Astrocyte of the hippocampus (primary cell): ENCODE data around the gene FSIP1.

Source experiments
- DNase-seq: peaks from one replicate; pipeline ENCODE4 v3.0.0; 2011; ENCODE audit warnings: low read depth, low spot score

The FSIP1 gene

DNA sequence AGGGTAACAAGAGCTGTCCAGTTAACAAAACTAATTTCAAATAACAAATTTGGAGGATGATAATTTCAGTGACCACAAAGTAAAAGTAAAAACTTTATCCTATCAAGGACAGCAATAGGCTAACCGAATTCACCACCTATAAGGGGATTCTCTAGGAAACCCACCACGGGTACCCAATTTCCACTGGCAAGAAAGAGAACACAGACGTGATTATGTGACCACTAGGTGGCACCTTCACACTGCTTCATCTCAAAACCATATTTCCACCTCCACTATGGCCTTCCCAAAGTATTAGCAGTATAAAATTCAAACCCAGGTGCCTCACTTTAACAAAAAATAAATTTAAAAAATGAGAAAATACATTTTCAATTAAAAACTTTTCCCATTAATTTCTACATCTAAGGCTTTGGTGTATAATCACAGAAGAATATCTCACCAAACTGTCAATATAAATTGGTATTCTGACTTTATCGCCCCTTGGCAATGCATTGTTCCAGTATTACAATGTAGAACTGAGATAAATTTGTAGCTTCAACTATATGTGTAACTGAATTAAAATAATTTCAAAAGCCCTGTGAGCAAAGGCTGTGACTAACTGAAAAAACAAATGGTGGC lies 96.5 kb downstream of the FSIP1 start:
- DNase-seq: peak; percentile 81

DNA sequence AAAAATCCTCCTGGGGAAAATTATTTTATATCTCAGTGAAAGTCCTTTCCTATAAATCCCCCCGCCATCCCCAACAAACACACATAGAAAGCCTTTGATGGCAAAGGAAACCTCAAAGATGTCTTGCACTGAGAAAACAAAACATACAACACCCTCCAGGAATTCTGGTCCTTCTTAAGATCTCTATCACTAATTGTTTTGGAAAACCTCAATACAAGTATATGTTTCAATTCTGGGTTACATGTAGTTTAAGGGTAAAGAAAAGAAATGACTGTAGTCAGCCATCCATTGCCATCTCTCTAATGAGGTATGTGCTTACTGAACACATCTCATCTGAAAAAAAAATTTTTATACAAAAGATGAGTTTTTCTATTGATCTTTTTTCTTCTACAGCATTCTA lies 97.3 kb downstream of the FSIP1 start:
- DNase-seq: no peak

DNA sequence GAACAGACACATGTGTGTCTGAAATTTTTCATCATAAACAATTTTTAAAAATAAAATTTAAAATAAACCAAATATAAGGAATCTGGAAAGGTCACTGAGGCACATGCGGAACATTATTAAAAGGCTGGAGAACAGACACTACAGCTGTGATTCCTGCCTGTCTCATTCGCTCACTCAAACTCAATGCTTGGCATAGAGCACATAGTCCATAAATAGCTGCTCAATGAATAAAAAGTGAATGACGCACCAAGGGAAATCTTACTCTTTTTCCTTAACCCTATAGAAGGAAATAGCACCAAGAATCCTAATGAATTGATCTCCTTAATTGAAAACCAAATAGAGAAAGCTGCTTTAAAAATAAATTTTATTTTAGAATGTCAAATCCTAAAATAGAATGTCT lies 98.4 kb downstream of the FSIP1 start:
- DNase-seq: no peak

DNA sequence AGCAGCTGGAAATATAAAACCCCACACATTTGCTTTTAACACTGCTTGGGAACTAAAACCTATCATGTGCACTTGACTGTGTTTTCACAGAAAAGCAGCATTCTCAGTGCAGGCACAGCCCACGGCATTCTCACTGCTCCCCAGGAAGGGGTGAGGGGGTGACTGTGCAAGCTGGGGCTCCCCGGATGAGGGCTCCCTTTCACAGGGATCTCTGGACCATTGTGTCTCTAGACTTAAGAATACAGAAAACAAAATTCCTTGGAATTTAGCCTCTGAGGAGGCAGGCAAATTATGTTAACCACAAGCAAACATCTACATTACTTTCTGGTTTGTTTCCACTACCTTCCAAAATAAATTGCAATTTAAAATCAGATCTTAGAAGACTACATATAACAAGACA lies 100.3 kb downstream of the FSIP1 start:
- DNase-seq: peak; percentile 76

DNA sequence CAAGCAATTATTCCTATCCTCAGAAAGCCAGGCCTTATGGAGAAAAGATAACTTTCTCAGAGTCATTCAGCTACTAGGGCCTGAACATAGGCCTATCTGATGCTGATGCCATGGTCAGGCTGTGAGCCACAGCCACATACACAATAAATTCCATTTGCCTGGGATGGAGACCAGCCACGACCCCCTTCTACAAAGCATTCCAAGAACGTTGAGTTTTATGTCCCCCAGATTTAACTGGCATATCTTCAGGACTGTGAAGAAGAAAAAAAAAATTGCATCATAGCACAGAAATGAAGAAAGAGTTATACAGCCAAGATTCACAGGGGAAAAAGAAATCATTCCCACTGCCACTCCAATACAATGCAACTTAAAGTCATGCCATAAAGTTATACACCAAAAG lies 101.8 kb downstream of the FSIP1 start:
- DNase-seq: peak; percentile 87

DNA sequence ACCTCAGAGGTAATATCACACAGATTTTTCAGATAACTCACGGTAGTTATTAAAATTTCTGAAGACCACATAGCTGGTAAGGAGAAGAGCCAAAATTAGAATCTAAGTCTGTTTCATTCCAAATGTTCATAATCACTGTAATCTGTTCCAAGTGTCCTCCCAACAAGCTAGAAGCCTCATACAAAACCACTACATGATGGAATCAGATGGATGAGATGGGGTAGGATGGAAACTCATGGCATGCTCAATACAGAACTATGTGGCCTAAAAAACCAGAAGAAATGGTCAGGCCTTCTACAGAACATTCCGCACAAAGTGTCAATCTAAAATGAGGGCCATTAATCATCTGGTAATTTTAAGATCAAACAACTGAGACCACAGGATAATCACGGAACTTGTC lies 110.0 kb downstream of the FSIP1 start:
- no peak for DNase-seq

DNA sequence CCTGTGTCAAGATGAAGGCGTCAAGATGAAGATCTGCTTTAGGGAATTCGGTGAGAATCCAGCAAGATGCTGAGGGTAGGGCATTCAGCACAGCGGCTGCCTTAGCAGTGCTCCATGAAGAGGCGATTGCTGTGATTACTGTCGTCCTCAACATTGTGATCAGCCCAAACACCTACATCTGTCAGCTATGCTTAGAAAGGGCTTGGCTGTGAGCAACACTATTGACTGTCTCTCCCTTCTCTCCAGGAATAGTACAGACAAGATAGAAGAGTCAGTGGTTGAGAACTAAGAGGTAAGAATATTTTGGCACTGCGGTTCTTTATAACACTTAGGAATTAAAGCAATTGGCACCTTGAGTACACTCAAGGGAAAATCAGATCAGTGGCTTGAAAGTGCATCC lies 110.5 kb downstream of the FSIP1 start:
- DNase-seq: no peak

DNA sequence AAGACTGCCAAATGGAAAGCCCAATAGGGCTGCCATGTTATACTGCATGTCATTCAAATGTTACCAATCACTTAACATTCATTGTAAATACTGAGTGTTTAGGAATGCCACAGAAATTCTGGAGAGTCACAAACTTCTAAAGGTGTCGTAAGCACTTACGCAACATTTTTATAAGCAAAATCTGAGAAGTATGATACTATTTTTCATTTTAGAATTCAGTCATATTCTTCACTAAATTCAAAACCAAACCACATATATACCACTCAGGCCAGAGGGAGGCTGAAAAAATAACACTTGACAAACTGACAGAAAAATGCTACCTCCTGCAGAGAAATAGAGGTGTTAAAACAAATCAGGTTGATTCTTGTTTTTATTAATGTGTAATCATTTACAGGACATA lies 112.0 kb downstream of the FSIP1 start:
- DNase-seq: no peak

DNA sequence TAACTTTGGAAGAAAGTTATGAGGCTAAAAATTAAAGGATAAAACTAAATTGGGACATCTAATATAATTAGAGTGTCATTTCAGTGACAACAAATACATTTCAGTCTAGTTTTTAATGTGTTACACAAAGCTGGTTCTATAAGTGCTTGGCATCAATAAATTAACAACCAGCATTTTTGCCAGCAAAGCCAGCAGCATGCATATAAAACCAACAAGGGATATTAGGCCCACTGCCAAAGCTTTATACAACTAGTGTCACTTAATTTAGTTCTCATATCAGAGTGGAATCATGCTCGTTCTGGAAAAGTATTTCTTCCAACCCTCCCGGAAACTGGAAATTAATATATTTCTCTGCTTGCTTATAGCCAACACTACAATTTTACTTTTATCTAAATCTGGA lies 113.0 kb downstream of the FSIP1 start:
- no peak for DNase-seq

DNA sequence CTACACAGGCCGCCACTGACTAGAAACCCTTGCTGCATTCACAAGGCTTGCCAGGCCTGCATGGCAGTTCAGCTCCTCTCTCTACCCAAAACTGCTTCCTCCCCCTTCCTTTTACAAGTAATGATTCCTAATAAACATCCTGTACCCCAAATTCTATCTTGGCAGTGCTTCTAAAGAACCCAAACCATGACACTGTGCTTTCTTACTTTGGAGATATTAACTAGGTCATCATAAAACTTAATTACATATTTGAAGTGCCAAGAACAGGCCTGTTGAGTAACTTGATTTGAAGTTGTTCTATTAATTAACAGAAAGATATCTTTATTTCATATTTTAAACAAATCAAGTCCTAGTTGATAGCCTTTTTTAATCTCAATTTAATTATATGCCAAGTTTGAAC lies 113.4 kb downstream of the FSIP1 start:
- no peak for DNase-seq

DNA sequence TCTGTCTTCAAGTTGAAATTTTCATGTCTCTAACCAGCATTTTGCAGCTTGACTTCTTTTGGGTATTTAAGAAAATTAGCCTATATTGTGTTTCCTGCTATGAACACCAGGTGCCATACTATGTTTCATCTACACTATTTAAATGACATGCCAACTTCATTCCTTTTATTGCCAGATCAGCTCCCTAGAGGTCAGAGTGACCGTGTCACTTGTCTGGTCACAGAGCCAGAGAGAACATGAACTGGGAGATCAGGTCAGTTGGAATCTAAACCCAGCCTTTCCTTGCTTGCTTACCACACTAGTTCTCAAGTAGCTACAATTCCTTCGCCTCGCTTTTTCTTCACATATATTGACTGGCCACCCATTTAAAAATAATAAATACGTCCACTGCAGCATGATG lies 114.2 kb downstream of the FSIP1 start:
- no peak for DNase-seq

DNA sequence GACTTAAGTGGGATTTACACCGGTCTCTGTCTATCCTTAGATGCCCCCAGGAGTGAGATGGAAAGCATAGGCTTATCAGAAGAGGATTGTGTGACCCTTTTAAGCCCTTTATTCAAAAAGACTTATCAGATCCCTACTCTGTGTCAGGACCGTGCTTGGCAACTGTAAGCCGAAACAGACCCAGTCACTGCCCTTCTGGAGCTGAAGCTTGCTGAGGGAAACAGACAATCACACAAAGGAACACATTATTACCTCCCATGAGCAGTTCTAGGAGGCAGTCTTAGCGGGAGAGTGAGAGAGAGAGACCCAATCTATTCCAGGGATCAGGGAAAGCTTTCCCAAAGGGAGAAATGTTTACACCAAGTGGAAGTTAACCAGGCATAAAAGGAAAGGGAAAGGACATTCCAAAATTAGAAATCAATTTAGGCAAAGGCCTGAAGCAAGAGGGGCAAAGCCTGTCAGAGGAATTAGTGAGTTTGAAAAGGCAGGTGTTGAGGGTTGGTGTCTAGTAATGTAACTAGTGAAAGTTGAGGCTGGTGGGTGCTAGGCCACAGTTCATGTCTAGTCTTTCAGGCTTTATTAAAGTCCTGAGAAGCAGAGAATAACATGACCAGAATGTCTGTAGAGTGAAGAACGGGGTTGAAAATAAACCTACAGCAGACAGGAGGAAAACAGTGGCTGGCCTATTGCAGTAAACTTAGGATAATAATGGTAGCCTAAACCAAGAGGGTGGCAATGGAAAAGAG lies 115.1 kb downstream of the FSIP1 start:
- DNase-seq: no peak

DNA sequence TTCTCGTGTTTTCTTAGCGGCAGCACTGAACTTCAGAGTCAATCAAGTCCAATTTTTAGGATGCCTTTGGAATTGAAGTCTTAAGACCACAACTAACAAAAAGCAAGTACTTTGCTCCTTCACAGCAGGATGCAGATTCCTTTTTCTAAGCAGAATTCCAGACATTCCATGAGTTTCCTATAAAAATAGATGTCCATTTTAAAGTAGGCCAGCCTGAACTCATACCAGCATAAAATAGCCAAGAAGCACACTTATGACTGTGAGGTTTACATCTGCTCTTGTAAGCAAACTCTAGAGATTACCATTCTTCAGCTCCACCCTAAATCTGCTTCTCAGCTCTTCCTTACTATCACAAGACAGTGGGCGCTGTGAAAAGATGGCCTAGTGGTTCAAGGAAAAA lies 116.0 kb downstream of the FSIP1 start:
- peak; percentile 84 for DNase-seq

DNA sequence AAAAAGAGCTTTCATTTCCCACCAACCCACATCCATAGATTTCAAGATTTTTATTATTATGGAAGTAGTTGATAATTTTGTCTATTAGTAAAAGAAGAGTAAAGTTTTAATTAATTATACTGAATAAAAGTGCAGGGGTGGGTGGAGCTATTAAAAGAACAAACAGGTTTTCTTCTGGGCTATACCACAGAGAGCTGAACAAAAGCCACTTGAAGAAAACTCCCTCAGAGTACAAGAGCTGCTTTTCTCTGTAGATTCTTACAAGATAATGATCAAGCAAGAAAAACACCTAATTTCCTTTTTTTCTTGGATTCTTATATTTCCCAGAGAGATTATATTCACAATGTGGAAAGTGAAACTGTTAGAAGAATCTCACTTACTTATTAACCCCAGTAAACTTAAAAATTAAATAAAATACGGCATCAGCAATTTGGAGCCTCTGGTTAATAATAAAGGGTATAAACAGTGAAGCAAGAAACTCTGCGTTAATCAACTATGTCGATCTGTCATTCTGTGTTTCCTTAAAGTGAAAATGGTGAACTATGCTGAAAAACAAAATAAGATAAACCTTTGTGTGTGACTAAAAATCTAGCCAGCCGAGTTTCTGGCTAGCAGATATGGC lies 116.9 kb downstream of the FSIP1 start:
- no peak for DNase-seq

DNA sequence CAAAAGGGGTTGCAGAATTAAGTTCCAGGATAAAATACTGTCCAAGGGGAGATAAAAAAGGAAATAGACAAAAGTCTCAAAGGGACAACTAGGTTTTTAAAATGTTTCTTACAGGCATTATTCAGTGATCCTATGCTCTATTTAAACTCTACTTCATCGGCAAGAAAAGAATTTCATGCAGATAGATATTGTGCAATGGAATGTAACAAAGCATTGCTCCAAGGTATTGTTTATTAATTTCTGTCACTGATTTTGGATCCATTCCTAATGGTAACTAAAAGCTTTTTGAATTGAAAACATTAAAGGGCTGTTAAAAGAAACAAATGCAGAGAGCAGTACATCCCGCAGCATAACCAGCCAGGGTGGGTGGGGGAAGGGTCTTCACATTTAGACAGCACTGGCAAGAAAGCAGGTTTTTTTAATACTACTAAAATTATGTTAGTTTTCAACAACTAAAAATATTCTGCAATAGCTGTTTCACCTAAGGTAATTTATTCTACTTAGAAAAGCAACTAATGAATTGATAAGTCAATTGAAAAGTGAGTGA lies 118.9 kb downstream of the FSIP1 start:
- DNase-seq: no peak

DNA sequence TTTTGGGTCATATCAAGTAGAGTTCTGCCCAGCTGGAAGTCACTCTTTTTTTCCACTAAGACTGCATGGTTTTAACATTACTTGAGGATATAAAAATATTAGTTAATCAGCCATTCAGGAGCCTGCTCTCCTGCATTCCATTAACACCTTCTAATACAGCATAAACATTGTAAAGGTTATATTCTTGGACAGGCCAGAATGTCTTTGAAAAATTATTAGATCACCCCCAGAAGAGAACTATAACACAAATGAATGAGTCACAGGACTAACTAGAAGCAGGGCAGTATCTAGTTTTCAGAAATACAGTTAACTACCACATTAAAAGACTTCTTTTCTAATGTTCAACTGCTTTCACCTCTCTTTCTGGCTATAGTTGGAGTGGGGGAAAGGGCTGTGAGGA lies 120.9 kb downstream of the FSIP1 start:
- no peak for DNase-seq

DNA sequence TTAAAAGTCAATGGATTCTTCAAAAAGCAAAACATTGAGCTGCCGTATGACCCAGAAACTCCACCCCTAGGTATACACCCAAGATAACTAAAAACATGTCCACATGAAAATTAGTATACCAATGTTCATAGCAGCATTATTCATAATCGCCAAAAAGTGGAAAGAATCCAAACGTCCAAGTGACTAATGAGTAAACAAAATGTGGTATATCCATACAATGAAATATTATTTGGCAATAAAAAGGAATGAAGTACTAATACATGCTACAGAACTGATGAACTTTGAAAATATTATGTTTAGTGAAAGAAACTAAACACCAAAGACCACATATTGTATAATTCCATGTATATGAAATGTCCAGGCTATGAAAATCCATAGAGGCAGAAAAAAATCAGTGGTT lies 123.9 kb downstream of the FSIP1 start:
- no peak for DNase-seq

DNA sequence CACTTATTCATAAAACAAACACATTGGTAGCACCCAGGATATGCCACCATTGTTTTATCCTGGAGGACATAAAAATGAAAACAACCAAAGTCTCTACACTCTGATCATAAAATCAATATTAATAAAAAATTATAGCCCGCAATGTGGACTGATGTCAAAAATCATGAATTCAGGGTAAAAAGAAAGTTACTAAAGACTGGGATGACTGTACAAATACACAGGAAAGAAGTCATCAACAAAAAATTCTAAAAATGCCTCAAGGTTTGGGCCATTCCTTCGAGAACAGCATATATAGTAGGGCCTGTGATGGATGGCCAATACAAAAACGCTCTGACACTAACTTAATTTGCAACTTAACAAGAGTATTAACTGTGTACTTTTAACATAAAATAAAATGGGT lies 125.0 kb downstream of the FSIP1 start:
- peak; percentile 73 for DNase-seq

DNA sequence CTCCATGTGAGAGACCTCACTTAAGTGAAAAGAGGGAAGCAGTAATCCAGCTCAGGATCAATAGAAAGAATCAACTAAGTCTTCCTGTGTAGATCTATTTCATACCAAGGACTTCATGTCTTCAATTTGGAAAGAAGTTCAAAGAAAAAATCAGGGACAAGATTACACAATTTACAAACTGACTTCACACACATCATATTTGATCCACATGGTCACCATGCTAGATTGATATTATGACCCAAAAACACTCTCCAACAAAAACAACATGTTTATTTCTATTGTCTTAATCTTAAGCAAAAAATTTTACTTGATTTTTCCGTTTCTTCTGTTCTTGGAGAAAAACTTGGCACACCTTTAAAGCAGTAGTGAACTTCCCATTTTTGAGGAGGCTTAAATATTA lies 125.5 kb downstream of the FSIP1 start:
- DNase-seq: no peak

DNA sequence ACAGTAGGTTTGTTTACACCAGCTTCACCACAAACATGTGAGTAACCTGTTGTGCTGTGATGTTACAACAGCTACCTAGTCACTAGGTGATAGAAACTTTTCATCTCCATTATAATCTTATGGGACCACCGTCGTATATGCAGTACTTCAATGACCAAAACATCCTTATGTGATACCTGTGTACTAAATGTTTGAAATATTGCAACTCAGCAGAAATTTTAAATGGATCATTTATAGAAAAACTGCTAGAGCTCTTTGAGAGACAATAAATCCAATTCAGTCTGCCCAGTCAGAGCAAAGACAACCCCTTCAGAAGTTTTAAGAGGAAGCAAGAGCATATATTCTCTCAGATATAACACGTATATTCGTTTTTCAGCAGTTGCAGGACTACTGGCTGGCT lies 128.3 kb downstream of the FSIP1 start:
- no peak for DNase-seq

DNA sequence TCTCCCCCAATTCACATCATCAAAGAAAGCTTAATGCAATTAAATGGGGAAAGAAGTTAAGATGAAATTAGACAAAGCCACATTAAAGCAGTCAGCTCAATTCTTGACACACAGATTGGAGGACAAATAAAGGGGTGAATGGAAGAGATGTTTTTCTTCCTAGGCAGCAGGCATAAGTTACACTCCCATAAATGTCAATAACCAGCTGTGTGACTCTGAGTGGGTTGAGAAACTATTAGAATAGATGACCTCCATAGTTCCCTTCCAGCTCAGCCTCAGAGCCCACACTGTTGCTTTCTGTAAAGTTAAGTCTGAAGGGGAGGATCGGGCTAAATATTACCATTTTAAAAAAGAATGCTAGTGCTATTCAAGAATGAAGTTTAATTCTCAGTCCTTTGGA lies 130.8 kb downstream of the FSIP1 start:
- no peak for DNase-seq

DNA sequence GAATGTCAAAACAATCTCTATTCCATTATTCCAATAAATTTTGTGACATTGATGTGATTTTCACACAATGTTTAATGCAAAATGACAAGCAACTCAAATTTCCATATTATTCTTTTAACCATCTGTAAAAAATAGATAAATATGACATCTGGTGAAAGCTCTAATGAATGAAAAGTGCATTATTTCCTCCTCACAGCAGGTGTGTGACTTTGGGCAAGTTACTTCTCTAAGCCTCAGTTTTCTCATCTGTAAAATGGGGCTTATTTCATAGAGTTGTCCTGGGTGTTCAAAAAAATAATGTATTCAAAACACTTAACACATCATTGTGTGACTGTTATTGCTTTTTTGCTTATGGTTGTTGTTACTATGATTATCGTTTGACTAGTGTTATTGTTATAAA lies 131.3 kb downstream of the FSIP1 start:
- DNase-seq: no peak

DNA sequence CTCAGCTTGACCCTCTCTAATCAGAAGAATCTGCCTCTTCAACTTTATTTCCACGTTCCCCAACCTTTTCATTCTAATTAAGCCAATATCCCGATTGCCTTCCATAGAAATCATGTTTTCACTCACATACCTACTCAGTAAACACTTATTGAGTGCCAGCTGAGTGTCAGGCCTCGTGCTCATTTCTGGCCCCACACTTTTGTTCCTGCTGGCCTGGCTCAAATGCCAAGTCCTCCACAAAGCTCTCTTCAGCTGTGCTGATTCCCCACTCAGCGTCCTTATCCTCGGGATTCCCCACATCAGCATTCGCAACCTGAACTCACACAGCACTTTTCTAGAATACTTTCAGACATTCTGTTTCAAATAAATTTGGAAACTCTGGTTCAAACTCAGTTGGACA lies 132.9 kb downstream of the FSIP1 start:
- DNase-seq: no peak
